Measurements from ENCODE around the gene PCGF3.
"Not testable (repeated sequence)": the region's sequence is repeated elsewhere in the genome, so short reads cannot be mapped to it uniquely, and the experiment has no call there.

Gene PCGF3

DNA sequence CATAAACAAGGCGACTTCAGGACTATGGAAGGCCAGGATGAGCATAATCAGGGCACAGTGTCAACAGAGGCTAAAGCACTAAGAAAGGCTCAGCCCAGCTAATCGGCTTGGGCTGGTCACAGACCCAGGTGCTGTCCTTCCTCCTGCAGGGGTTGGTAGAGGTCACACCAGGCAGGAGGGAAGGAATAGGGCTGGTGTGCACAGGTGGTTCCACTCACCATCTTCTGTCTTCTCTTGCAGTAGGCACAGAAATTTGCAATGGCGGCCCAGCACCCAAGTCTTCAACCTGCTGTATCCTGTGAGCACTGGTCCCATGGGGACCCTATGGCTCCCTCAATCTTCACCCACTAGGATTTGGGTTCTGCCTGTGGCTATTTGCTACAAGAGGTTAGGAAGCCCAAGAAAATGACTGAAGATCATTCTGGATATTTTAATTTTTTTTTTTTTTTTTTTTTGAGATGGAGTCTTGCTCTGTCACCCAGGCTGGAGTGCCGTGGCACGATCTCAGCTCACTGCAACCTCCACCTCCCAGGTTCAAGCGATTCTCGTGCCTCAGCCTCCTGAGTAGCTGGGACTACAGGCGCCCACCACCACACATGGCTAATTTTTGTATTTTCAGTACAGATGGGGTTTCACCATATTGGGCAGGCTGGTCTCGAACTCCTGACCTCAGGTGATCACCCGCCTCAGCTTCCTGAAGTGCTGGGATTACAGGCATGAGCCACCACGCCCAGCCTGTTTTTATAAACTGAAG, 35.6 kb upstream of the PCGF3 start:
- DNase-seq, result not testable (repeated sequence)

DNA sequence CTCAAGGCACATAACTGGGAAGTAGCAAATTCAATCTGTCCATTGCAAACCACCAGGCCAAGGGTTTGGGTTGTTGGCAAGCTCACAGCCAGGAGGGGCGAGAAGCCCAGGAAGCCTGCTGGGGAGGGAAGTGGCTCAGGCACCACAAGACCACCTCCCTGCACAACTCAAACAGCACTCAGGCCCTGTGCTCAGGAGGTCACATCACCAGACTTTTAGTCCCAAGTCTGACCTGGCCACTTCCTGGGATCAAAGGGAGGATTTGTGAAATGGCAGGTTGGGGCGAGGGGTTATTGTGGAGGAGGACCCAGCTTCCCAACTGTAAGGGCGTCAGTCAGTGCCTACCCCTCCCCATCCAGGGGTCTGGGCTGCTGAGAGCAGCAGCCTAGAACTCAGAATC, 33.9 kb upstream of the PCGF3 start:
- DNase-seq, result no peak

DNA sequence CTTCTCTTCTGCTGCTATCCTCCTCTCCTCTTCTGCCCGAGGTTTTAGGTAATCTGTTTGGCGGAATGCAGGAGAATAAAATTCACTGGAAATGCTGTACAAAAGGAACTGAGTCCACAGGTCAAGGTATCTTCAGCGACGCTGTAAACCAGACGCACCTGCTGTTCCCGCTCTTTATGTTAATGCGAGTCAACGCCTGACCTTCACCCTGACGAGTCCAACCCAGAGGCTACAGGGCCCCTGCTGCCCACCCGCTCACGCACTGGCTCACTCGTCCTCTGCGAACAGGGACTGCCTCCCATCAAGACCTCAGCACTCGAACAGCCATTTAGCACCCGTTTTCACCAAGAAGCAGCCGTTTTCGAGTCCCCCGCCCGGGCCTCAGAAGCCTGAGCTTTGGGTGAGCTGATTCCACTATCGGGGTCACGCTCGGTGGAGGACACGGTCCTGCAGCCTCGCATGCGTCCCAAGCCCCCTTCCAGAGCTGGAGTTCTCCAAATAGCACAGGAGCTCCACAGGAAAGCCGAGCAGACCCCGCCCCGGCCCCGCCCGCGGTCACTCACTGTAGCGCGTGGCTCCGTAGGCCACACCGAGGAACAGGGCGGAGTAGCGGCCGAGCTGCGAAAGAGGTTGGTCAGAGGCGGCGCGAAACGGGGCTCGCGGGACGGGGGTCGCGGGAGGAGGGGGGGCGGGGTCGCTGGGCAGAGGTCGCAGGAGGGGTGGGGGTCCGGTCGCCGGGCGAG, 32.1 kb upstream of the PCGF3 start:
- DNase-seq, result no peak

DNA sequence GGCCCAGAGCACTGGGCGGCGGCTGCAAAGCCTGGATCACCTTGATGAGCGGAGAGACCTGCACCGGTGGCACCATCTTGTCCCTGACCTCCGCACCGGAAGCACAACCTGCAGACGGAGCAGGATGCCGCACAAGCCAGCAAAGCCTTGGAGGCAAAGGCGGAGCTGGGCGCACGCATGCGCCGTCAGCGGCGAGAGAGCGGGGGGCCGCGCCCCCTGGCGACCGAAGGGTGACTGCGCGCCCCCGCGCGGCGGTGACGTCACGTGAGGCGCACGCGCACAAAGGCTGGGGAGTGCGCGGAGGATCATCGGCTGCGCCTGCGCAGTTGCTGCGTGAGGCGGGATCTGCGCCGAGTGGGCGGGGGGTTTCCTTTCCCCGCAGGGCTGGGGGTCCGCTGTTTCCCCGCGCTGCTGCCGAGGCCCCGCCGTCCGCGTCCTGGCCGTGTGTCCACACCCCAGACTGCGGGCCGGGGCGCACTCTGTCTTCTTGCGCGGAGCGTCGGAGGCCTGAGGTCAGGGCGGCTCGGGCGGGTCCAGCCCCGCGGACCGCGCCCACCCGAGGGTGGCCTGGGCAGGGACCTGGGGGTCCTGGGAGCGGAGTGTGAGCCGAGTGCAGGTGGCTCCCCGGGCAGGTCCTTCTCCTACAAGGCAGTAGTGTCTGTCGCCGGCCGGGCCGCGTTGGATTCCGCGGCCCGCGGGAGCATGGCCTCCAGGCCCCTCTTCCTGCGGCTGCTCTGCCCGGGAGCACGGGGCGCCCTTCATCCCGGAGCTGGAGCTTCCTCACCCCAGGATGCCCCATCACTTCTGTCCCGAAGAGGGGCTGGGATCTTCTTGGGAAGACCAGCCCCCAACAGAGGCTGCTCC, 31.2 kb upstream of the PCGF3 start, which contains the start of the genes ATP5ME and MYL5:
TSS of gene ATP5ME (minus strand) at position 105 of the 864 bp plus-strand sequence. CDS start at position 76, 29 bp downstream.
TSS of gene MYL5 (plus strand) at position 371 of the 864 bp plus-strand sequence. CDS start 3,485 bp downstream, outside the sequence.
- peak; percentile 98 for DNase-seq

DNA sequence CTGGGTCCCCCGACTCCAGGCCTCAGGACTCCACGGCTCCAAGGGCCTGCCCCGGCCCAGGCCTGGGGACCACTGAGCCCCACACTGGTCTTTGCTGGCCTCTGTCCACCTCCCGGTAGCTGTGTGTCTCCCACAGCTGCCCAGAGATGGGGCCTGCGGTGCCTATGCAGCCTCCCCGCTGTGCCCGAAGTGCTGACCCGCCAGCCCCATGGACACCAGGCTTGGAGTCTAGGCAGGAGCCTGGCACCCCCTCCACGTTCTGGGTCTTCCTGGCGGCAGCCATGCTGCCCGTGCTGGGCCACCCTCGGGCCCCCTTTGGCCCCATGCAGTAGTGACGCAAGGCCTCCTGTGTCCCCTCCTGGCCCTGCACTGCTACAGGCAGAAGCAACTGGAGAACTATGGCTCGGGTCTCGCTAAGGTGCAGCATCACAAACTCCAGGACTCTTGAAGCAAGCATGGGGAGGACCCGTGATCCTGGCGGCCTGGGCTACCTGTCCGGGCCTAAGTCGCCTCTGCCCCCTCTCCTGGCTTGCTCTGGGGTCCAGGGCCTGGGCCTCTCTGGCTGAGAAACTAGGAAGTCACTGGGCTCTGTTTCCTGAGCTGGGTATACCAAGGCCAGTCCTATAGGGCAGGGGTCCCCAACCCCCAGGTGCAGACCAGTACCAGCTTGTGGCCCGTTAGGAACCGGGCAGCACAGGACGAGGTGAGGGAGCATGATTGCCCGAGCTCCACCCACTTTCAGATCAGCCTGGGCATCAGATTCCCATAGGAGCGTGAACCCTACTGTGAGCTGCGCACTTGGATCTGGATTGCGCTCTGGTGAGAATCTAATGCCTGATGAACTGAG, 30.4 kb upstream of the PCGF3 start:
- DNase-seq, result no peak

DNA sequence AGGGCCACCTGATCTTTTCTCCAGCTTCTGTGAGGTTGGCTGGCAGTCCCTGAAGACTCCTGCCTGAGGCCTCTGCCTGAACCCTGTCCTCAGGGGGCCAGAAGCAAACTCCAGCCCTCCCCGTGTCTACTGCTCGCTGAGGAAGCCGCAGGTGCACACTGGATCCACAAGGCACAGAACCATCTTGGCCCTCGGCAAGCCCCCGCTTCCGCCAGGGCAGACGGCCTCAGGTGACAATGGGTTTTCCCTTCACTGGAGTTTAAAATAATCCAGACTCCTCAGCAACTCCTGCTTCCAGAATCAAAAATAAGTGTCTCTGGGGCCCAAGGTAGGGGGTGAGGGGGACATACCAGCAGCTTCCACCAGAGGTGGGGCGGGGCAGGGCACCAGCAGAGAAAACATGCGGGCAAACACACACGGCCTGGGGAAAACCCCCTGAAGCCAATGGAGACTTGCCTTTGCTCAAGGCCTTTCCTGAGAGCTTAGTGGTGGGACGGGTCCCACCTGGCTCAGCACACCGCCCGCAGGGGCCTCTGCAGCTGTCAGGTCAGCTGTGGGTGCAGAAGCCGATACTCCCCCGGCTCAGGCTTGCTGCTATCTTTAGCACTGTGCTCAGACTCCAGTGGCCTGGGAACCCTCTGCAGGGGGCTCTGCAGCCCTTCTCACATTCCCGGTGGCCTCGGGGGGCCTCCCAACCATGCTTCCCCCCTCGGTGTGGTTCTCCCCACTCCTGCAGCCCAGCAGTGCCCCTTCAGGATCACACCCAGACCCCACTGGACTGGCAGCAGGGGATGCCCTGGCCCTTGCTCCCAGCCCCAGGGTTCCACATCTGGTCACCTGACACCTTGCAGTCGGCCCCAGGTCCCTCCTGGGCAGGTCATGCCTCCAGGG, 29.4 kb upstream of the PCGF3 start:
- peak in 1 of 2 donors; percentile 34 for DNase-seq

DNA sequence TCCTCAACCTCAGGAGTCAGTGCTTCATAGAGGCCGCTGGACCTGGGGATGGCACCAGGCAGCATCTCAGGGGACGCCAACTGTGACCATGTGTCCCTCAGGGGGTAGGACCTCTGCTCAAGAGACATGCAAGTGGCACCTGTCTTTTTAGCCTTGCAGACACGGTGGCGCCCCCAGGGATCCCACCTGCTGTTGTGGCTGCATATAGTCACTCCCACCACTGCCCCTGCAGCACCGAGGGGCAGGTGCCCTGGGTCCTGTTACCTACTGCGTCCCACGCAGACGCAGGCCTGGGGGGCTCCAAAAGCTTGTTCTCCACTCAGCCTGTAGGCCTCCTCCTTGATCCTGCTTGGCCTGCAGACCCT, 28.8 kb upstream of the PCGF3 start:
- no peak for DNase-seq

DNA sequence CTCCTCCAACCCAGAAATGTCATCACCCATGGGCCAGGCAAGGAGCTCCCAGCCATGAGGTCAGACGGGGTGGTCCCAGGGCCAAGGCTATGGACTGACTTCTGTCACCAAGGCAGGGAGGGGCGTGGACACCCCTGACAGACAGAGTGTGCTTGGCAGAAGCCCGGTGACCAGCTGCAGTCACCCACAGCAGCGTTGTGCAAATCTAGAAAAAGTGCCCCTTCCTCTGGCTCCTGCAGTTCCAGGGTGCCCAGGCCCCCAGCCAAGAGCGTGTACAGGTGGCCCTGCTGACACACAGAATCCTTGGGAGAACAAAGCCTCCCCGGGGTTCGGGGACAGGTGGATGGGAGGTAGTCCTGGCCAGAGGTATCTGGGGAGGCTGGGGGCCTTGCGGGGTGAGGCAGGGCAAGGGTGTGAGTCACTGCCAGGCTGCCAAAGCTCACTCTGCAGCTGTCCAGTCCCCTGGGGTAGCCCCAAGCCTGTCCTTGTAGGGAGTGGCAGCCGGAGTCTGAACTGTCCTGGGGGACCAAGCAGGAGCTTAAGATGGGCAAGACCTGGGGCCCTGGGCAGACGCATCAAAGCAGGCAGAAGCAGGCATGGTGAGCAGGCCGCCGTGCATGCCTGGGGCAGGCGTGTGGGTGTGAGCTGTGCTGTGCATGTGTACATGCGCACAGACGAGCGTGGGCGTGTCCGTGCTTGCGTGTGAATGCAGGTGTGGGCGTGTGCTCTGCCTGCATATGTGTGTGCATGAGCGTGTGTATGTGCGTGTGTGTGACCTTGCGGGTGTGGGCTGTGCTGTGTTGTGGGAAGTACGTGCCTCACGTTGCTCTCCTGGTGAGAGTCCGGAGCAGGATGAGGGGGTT, 28.0 kb upstream of the PCGF3 start:
- DNase-seq, result peak in 1 of 2 donors; percentile 38

DNA sequence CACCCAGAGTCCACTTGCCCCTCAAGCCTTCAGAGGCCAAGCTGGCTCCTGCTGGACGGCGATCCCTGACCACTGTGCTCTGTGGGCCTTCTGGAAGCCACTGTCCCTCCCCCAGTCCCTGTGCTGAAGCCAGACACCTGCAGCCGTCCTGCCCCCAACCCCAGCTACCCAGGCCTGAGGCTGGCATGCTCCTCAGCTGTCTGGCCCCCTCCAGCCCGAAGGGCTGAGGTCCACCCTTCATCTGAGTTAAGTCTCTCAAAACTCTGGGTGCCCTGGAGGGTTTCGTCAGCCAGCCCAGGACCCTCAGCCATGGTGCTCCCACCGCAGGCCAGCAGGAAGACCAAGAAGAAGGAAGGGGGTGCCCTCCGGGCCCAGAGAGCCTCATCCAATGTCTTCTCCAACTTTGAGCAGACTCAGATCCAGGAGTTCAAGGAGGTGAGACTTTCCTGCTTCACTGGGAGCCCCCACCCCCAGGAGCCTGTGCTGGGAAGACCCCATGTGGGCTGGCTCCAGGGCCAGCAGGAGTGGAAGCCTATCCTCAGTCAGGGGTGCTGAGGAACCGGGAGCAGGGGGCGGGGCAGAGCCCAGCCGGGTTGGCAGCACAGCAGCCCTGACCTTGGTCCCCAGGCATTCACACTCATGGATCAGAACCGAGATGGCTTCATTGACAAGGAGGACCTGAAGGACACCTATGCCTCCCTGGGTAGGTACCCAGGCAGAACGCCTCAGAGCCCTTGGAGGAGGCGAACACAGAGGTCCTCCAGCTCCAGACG, 27.1 kb upstream of the PCGF3 start:
- DNase-seq, result no peak

DNA sequence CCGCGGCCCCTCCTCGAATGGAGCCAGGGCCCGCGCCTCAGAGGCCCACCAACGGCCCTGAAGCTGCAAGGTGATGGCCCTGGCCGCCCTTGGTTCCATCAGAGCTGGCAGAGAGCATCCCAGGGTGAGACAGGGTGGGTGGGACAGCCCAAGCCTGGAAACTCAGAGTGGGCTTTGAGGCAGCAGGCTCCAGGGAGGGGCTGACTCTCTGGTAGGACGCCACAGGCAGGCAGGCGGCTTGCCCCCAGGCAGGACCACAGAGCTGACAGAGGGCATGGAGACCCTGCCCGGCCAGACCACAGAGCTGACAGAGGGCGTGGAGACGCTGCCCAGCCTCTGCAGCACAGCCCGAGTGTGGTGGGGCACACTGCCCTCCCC, 26.5 kb upstream of the PCGF3 start:
- no peak for DNase-seq

DNA sequence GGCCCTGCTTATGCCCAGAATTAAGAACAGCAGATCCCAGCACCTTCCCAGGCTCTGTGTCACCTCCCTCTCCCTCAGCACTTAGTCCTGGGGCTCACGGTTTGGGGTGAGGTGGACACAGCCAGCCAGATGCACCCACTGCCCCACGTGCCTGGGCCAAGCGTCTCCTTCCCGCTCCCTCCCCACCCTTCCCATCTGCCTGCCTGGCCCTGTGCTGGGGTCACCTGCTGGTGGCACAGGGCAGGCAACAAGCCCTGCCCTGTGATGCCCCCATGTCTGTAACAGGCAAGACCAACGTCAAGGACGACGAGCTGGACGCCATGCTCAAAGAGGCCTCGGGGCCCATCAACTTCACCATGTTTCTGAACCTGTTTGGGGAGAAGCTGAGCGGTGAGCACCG, 26.0 kb upstream of the PCGF3 start:
- no peak for DNase-seq

DNA sequence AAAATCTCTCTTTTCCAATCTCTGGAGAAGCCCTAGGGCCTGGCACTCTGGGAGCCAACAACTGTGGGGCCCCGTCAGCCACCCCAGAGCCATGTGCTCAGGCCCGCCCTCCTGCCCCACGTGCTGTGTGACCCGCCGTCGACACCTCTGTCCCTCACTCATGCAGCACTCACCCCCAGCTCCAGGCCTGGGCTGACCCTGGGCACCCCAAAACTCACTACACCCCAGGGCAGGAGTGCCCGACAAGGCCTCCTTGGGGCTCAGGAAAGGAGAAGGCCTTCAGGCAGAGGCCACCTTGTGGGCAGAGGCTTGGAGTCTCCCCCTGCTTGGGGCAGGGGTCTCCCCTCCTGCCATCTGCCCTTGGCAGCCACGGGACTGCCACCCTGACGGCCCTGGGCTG, 25.5 kb upstream of the PCGF3 start:
- DNase-seq, result no peak

DNA sequence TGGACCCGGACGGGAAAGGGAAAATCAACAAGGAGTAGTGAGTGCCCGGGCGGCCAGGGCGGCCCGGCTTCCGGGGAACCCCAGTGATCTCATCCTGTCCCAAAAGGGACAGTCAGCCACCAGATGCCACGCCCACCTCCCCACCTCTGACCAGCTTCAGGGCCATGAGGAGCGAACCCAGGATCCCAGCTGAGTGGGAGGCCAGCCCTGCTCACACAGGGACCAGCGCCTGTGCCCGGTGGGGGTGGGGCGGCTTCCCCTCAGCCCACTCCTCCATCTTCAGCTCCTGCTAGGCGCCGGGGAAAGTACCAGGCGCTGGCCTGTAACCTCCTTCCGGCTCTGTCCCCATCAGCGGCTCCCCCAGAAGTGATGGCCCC, 25.1 kb upstream of the PCGF3 start:
- DNase-seq, result peak in 1 of 2 donors; percentile 33

DNA sequence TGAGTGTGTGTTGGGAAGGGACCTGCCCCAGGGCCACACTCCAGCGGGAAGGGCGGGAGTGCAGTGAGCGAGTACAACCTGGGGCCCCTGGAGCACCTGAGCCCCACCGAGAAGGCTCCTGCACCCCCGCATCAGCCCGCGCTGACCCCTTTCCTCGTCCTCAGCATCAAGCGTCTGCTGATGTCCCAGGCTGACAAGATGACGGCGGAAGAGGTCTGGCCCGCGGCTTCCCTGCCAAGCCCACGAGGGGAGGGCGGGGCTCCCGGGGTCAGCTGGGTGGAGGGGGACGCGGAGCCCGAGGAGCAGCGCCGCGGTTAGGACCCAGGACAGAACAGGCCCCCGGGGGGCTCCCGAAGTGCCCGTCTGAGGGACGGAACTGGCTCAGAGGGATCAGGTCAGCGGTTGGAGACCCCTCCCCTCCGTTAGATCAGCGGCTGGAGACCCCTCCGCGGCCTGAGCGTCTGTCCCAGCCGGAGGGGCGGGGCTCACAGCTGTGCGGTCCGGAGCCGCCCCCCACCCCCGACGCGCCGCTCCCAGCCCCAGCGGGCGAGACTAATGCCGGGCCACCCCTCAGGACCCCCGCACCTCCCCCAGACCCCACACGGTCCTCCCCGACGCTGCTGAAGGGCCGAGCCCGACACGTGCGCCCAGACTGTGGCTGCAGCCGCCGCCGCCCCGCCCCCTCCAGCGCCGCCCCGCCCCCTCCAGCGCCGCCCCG, 24.5 kb upstream of the PCGF3 start:
- peak; percentile 67 to 71 for DNase-seq

DNA sequence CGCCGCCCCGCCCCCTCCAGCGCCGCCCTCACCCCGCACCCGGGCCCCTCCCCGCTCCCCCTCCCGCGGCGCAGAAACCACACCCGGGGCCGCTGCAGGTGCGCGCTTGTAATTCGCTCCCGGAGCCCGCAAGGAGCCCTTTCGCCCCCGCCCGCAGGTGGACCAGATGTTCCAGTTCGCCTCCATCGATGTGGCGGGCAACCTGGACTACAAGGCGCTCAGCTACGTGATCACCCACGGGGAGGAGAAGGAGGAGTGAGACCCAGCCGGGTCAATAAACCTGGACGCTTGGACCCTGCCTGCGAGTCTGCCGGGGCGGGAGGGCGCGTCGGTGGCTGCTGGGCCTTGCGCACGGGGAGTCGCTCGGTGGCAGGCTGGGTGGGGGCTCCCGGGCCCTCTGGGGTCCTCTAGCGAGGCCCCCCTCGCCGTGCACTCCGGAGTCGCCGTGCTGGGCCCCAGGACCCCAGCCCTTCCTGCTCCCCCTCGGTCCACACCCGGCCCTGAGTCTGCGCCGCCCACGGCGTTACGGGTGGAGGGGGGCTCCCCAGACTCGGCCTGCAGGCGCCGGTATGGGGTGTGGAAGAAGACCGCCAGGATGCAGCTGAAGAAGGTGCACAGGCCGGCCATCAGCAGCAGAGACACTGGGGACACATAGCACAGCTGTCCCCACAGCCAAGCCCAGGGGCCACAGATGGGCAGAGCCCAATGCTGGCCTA, 23.7 kb upstream of the PCGF3 start:
- DNase-seq, result peak; percentile 41 to 63

DNA sequence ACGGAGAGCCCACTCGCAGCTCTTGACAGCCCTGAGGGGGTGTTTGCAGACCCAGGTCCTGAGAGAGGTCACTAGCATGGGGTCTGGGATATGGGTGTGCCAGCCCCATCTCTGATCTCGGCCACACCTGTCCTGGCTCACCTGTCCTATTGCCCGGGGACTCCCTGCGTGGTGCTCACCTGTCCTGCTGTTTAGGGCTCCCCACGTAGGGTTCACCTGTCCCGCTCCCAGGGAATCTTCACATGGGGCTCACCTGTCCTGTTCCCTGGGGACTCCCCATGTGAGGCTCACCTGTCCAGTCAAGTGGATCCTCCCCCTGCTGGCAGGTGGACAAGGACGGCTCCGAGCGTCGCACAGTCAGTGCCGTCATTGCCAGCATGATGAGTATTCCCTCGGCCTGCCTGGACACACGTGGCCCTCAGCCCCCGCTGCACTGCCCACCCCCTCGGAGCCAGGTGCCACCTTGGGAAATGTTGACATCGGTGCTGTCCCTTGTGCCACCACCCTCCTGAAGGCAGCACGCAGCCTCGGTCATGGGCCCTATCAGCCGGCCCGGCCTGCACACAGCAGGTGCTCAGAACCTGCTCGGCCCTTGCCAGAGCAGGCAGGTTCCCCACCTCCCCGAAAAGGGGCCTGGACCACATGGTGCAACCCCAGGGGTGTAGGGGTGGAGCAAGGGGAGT, 23.0 kb upstream of the PCGF3 start:
- no peak for DNase-seq

DNA sequence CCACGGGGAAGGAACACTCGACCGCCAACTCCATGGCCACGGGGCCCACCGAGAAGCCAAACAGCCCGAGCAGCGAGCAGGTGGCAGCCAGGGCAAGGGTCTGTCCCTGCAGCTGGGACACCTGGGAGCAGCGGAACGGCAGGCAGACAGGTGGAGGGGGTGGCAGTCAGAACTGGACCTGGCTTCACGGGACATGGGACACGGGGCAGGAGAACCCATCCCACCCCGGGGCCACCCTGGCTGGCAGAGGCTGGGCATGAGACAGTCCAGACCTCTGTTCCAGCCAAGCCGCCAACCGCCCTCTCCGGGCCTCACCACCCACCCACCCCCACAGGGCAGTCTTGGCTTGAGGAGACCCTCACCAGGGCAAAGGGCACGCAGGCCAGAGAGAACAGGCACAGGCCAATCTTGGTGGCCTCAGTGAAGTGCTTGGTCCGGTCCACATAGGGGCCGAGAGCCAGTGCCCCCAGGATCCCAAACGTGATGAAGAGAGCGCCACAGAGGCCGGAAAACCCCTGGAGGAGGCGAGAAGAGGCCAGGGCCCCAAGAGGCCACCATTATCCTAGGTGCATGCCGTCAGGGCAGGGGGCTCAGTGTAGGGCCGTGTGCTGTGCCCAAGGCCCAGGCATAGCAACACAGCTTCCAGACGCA, 22.3 kb upstream of the PCGF3 start:
- DNase-seq, result no peak
